Transverse colon (tissue), 4 donors: Measurements from ENCODE around the gene IL1RL1. TPM values are rescaled to one million over a fixed set of nuclear protein-coding genes. Genes with fewer than 3 reads are reported as not detected.

Experiments used
- DNase-seq: peaks from one replicate; pipeline ENCODE4 v3.0.0-alpha.2; 2019
- H3K27ac ChIP-seq, 4 donors: fragments of 200-600 bp; sonication (generic); 2 replicates each; pipeline ENCODE4 v1.5.1; 2016 to 2018; ENCODE audit warnings: inconsistent platforms in 4 of 4
- H3K27me3 ChIP-seq: fragments of 200-600 bp; sonication (generic); 2 replicates; pipeline ENCODE4 v1.5.1; 2017; ENCODE audit warnings: inconsistent platforms
- H3K36me3 ChIP-seq, 4 donors: fragments of 200-600 bp; sonication (generic); 2 replicates each; pipeline ENCODE4 v1.5.1; 2017 to 2019; ENCODE audit warnings: inconsistent platforms in 4 of 4
- H3K4me1 ChIP-seq, 4 donors: fragments of 200-600 bp; sonication (generic); 2 replicates each; pipeline ENCODE4 v1.5.1; 2017 to 2020; ENCODE audit warnings: inconsistent platforms in 4 of 4
- H3K4me3 ChIP-seq, 4 donors: fragments of 200-600 bp; sonication (generic); 1 replicate in 1 of 4; 2 replicates in 3 of 4; pipeline versions ENCODE4 v1.5.1 to v1.6.1; 2017 to 2019; ENCODE audit warnings: inconsistent platforms in 4 of 4
- H3K9me3 ChIP-seq, 2 donors: fragments of 200-600 bp; sonication (generic); 2 replicates each; pipeline ENCODE4 v1.5.1; 2017 to 2019; ENCODE audit warnings: inconsistent platforms in 2 of 2
- CTCF ChIP-seq, 5 experiments: fragments of 200-600 bp in 3 of 5; fragments of 450-650 bp in 2 of 5; sonication (generic) in 3 of 5; IDR thresholded peaks; 1 replicate in 2 of 5; 2 replicates in 3 of 5; pipeline ENCODE4 v1.5.1; 2016 to 2017; ENCODE audit warnings: antibody characterized with exemption in 5 of 5, inconsistent platforms in 3 of 5, mild to moderate bottlenecking in 2 of 5, moderate library complexity in 1 of 5
- EP300 ChIP-seq: sonication (generic); formaldehyde crosslinking; IDR thresholded peaks from one replicate; pipeline ENCODE4 v1.6.1; 2017; ENCODE audit warnings: antibody characterized with exemption, low read depth
- POLR2A ChIP-seq: fragments of 450-650 bp; IDR thresholded peaks from one replicate; pipeline ENCODE4 v1.6.1; 2016; ENCODE audit warnings: antibody characterized with exemption, mild to moderate bottlenecking, moderate library complexity
- POLR2AphosphoS5 ChIP-seq, 3 donors: sonication (generic); formaldehyde crosslinking; IDR thresholded peaks; one replicate each; pipeline ENCODE4 v1.6.1; 2016; ENCODE audit warnings: antibody characterized with exemption in 3 of 3
- WGBS, 2 donors: methylation state at CpG; one replicate each; pipeline ENCODE4 v1.1.5; 2018; ENCODE audit warnings: low coverage in 1 of 2; 5-methylcytosine and 5-hydroxymethylcytosine counted together
- in situ Hi-C, 4 donors: fragments of 200-750 bp; cut with MboI; loops; one replicate each; pipeline versions ENCODE4 v1.15.0 to v1.15.1; 2017; ENCODE audit warnings: low sequenced_read_pairs in 3 of 4, low pct_ligation_motif_present in 1 of 4, low pct_unique_long_range_greater_than_20kb in 1 of 4
- intact Hi-C: fragments of 100-400 bp; cut with DNase I; formaldehyde crosslinking; loops from one replicate; pipeline ENCODE4 v1.15.1; 2023; ENCODE audit warnings: low total_unique reads
- total RNA-seq, 4 donors: library from RNA; depleted of rRNA; stranded (reverse); fragments of >200 nt; gene quantifications; one replicate each; pipeline ENCODE4 v1.1.0, GENCODE V29; 2016

IL1RL1 gene
- total RNA-seq, 4 donors from 2014 or later: 0.40 to 57.2 (median 11.7) TPM

DNA sequence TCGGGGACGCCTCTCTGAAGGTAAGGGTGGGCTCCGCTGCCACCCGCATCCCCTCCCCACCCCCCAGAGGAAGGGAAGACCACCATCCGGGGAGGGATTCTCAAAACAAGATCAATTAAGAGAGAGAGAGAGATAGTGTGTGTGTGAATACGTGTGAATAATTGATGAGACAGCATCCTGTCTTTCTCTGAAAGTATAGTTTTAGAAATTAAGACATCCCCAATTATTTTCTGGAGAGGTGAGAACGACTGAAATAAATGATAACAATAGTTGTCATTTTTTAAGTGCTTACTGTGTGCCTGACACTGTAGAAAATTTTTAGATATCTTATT is 45.0 kb downstream of the IL1RL1 start:
- Histone ChIP-seq H3K9me3 (no peaks in the 10 kb centered on the region), H3K36me3 (no peaks in the 10 kb centered on the region), H3K27me3 (no peaks in the 10 kb centered on the region), H3K4me1 (peaks cover 0 to 14% (median 2%) of the 10 kb centered on the region in 4 donors), H3K27ac (peak overlapping the region; percentile 64 to 82 (median 74)), H3K4me3 (peak overlapping the region; percentile 40 to 89 (median 72))
- no peak for DNase-seq
- WGBS, 2 donors: 18 to 32% methylated on average over 2 to 7 of the region's 7 CpGs
- in situ Hi-C loops: loop anchor here in 3 of 4 donors (10.0 to 25.0 kb wide), 3 partner anchors 102 to 344 kb away; no protein-coding TSS in a partner anchor
- TF ChIP-seq POLR2A (no peak), POLR2AphosphoS5 (IDR thresholded peaks at IDR 0.05) (no peak), EP300 (no peak), CTCF (IDR thresholded peaks at IDR 0.05) (no peak)
- intact Hi-C loops: loop anchor here (10.0 kb wide), 1 partner anchor 332 kb away; no protein-coding TSS in a partner anchor

DNA sequence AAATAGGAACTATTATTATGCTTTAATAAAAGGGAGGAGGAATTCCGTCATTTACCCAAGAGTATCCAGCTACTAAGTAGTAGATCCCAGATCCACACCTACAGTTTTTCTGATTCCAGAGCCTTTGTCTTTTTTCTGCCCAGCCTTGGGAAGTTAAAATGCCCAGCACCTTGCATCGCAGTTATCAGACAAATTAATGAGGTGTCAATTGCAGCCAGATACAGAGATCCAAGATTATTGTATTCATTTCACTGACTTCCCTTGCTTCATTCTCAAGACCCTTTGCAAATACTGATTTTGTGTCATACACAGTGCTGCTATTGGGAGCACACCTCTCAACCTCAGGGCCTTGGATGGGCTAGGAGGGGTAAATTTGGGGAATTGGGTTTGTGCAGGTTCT is 45.4 kb downstream of the IL1RL1 start:
- 83% methylated on average over 1 to 2 of the region's 2 CpGs for WGBS, 2 donors
- TF ChIP-seq EP300: no peak
- no peak for TF ChIP-seq CTCF (IDR thresholded peaks at IDR 0.05)
- TF ChIP-seq POLR2A: no peak
- TF ChIP-seq POLR2AphosphoS5 (IDR thresholded peaks at IDR 0.05): no peak
- peaks cover 0 to 14% (median 2%) of the 10 kb centered on the region in 4 donors for H3K4me1 ChIP-seq
- no peaks in the 10 kb centered on the region for H3K27me3 ChIP-seq
- H3K9me3 ChIP-seq: no peaks in the 10 kb centered on the region
- intact Hi-C loops: loop anchor here (10.0 kb wide), 1 partner anchor 332 kb away; no protein-coding TSS in a partner anchor
- H3K27ac ChIP-seq: peak overlapping the region in 3 of 4 donors; percentile 67 to 82 (median 82)
- peak overlapping the region in 1 of 4 donors; percentile 89 for H3K4me3 ChIP-seq
- in situ Hi-C loops: loop anchor here in 3 of 4 donors (10.0 to 25.0 kb wide), 3 partner anchors 102 to 344 kb away; no protein-coding TSS in a partner anchor
- no peak for DNase-seq
- H3K36me3 ChIP-seq: no peaks in the 10 kb centered on the region

- WGBS, 2 donors: 34 to 52% methylated on average over 2 of the region's 2 CpGs
- Histone ChIP-seq H3K4me3 (peak overlapping the region in 1 of 4 donors; percentile 89), H3K9me3 (no peaks in the 10 kb centered on the region), H3K36me3 (no peaks in the 10 kb centered on the region), H3K4me1 (peaks cover 0 to 14% (median 2%) of the 10 kb centered on the region in 4 donors), H3K27me3 (no peaks in the 10 kb centered on the region), H3K27ac (no peak overlapping the region)
- DNase-seq: no peak
- TF ChIP-seq POLR2AphosphoS5 (IDR thresholded peaks at IDR 0.05) (no peak), CTCF (IDR thresholded peaks at IDR 0.05) (no peak), EP300 (no peak), POLR2A (no peak)
- in situ Hi-C loops: loop anchor here in 3 of 4 donors (10.0 to 25.0 kb wide), 3 partner anchors 103 to 346 kb away; no protein-coding TSS in a partner anchor
- intact Hi-C loops: loop anchor here (10.0 kb wide), 1 partner anchor 333 kb away; no protein-coding TSS in a partner anchor
These were observed 46.6 kb downstream of the IL1RL1 start for GRCh38 chr2:102357937-102358336.

DNA sequence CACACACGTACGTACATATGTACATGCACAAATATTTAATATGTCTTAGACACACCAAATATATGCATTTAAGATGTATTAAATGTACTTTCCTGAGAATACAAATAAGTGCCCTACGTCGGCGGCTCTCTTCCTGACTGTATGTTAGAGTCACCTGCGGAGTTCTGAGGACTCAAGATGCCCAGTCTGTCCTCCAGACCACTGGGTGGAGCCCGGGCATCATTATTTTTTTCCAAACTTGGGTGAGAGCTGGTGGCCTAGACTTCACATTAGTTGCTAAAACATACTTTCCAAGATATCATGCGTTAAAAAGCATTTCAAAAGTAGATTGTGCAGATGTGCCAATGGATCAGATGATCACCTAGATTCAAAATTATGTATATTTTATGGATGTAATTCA is 47.1 kb downstream of the IL1RL1 start:
- Histone ChIP-seq H3K4me3 (no peak overlapping the region), H3K9me3 (no peaks in the 10 kb centered on the region), H3K36me3 (no peaks in the 10 kb centered on the region), H3K27ac (no peak overlapping the region), H3K27me3 (no peaks in the 10 kb centered on the region), H3K4me1 (peaks cover 0 to 14% (median 2%) of the 10 kb centered on the region in 4 donors)
- DNase-seq: no peak
- TF ChIP-seq EP300 (no peak), POLR2AphosphoS5 (IDR thresholded peaks at IDR 0.05) (no peak), POLR2A (no peak), CTCF (IDR thresholded peaks at IDR 0.05) (no peak)
- in situ Hi-C loops (loop anchor here in 3 of 4 donors (10.0 to 25.0 kb wide), 3 partner anchors 104 to 346 kb away; no protein-coding TSS in a partner anchor), intact Hi-C loops (loop anchor here (10.0 kb wide), 1 partner anchor 334 kb away; no protein-coding TSS in a partner anchor)
- 90 to 91% methylated on average over 7 to 8 of the region's 8 CpGs for WGBS, 2 donors
